ENCODE data around the gene LIPC.

The LIPC gene

GRCh38 chr15:58469432-58470353, 37.9 kb downstream of the LIPC start:
- TF ChIP-seq FOXM1 (IDR thresholded peaks at IDR 0.05; ENCODE audit: borderline replicate concordance, low read depth), result peak; percentile 99
- no peak for TF ChIP-seq TAF1 (IDR thresholded peaks at IDR 0.05; ENCODE audit: low read depth)
- no peak for TF ChIP-seq ZBTB7A (IDR thresholded peaks at IDR 0.05; ENCODE audit: low read depth)
- peak; percentile 33; the same call in 1 of the 2 replicates for TF ChIP-seq USF1 (IDR thresholded peaks at IDR 0.05)
- TF ChIP-seq NFIC (IDR thresholded peaks at IDR 0.05), result peak; percentile 91
- TF ChIP-seq RAD21 (IDR thresholded peaks at IDR 0.05; ENCODE audit: low read depth), result peak; percentile 18
- peak; percentile 100 for TF ChIP-seq EP300 (IDR thresholded peaks at IDR 0.05; ENCODE audit: borderline replicate concordance)
- TF ChIP-seq YY1 (IDR thresholded peaks at IDR 0.05; ENCODE audit: low read depth), result peak; percentile 72
- TF ChIP-seq CEBPB (IDR thresholded peaks at IDR 0.05), result peak; percentile 97
- peak; percentile 99 for TF ChIP-seq TCF12 (IDR thresholded peaks at IDR 0.05; ENCODE audit: low read depth)
- TF ChIP-seq REST (IDR thresholded peaks at IDR 0.05; ENCODE audit: low read depth), result no peak
- peak; percentile 55 for TF ChIP-seq MAX (IDR thresholded peaks at IDR 0.05)
- TF ChIP-seq TEAD4 (IDR thresholded peaks at IDR 0.05), result peak; percentile 98
- TF ChIP-seq EGR1 (IDR thresholded peaks at IDR 0.05), result no peak
- TF ChIP-seq CREB1 (IDR thresholded peaks at IDR 0.05; ENCODE audit: low read depth), result no peak; the same call in 1 of the 2 replicates

- TF ChIP-seq USF1 (IDR thresholded peaks at IDR 0.05) (no peak), TCF12 (IDR thresholded peaks at IDR 0.05; ENCODE audit: low read depth) (no peak), NFIC (IDR thresholded peaks at IDR 0.05) (no peak), REST (IDR thresholded peaks at IDR 0.05; ENCODE audit: low read depth) (no peak), EGR1 (IDR thresholded peaks at IDR 0.05) (no peak), ZBTB7A (IDR thresholded peaks at IDR 0.05; ENCODE audit: low read depth) (no peak), TEAD4 (IDR thresholded peaks at IDR 0.05) (no peak), RAD21 (IDR thresholded peaks at IDR 0.05; ENCODE audit: low read depth) (no peak), FOXM1 (IDR thresholded peaks at IDR 0.05; ENCODE audit: borderline replicate concordance, low read depth) (no peak), EP300 (IDR thresholded peaks at IDR 0.05; ENCODE audit: borderline replicate concordance) (no peak)
Measured at GRCh38 chr15:58471348-58471747, 39.6 kb downstream of the LIPC start.

- no peak for TF ChIP-seq ZBTB7A (IDR thresholded peaks at IDR 0.05; ENCODE audit: low read depth)
- TF ChIP-seq FOXM1 (IDR thresholded peaks at IDR 0.05; ENCODE audit: borderline replicate concordance, low read depth), result no peak
- TF ChIP-seq MAX (IDR thresholded peaks at IDR 0.05), result no peak
- no peak for TF ChIP-seq EGR1 (IDR thresholded peaks at IDR 0.05)
- no peak for TF ChIP-seq REST (IDR thresholded peaks at IDR 0.05; ENCODE audit: low read depth)
Measured at GRCh38 chr15:58472221-58472620, 40.4 kb downstream of the LIPC start.

- no peak for TF ChIP-seq TEAD4 (IDR thresholded peaks at IDR 0.05)
- TF ChIP-seq REST (IDR thresholded peaks at IDR 0.05; ENCODE audit: low read depth), result no peak
- no peak for TF ChIP-seq EP300 (IDR thresholded peaks at IDR 0.05; ENCODE audit: borderline replicate concordance)
Measured at GRCh38 chr15:58472821-58473581, 41.2 kb downstream of the LIPC start.
